GM21526 (cell line): ENCODE measurements around the gene RNF168.
"Not testable (repeated sequence)": the region's sequence is repeated elsewhere in the genome, so short reads cannot be mapped to it uniquely, and the experiment has no call there.

Experiments used
- ATAC-seq: cut with Tn5 transposase; IDR thresholded peaks from one replicate; pipeline ENCODE4 v1.9.1; 2021; ENCODE audit warnings: moderate library complexity; ENCODE audit not compliant: unreplicated experiment, low FRiP score

RNF168 gene

DNA sequence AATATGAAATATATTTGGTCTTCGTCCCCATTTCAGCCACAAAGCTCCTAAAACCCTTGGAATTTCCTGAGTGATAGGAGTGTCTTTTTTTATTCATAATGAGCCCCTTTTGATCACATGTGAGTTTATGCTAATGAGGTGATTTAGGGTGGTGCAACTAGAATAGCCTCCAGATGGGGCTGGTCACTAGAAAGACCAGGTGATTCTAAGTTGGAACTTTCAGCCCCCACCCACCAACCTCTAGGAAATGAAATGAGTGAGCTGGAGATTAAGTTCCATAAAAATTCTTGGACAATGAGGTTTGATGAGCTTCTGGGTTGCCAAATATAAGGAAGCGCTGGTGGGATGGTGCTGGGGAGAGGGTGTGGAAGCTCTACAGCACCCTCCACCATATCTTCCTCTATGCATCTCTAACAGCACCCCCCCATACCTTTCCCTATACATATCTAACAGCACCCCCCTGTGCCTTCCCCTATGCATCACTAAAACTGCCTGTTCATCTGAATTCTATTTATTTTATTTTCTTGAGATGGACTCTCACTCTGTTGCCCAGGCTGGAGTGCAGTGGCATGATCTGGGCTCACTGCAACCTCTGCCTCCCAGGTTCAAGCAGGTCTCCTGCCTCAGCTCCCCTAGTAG lies 13.7 kb upstream of the RNF168 start:
- ATAC-seq, result no peak

DNA sequence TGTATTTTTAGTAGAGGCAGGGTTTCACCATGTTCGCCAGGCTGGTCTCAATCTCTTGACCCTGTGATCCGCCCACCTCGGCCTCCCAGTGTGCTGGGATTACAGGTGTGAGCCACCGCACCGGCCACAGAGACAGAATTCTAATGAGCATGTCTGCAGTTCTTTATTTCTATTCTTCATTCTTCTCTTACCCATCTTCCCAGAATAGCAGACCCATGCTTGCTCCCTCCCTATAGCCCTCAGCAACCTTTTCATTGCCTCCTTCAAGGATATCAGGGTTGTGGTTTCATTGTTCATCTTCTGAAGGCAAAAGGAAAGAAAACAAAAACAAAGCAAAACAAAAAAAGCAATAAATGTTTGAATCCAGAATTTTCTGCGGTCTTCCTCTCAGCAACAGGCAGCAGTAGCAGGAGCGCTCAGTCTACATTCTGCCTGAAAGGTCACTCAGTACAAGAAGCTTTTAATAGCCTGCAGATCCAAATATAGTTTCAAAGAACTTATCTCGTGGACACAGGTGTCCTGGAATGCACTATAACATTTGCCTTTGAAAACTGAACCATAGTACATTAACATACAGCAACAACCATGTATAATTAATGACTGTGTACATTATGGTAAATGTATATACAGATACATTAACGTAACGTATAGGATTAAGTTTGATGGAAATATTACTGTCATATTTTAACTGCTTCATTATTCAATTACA lies 11.5 kb upstream of the RNF168 start, which contains the start of gene SMCO1:
TSS of gene SMCO1 (minus strand) at position 434 of the 709 bp plus-strand sequence. CDS start at position 297, 137 bp downstream.
- ATAC-seq, result no peak

DNA sequence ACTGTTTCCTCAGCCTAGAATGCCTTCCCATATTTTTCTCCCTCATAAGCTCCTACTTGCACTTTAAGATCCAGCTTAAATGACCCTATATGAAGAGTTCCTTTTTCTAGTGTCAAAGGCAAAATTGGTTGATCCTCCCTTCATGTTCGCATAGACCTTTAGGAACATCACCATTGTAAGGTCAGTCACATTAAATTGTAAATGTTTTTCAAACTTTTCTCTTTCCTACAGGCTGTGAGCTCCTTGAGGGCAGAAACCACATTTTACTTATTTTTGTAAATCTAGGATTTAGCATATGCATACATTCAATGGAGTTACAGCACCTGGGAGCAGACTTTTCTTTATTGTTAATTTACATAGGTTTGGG lies 10.8 kb upstream of the RNF168 start:
- ATAC-seq, result no peak

DNA sequence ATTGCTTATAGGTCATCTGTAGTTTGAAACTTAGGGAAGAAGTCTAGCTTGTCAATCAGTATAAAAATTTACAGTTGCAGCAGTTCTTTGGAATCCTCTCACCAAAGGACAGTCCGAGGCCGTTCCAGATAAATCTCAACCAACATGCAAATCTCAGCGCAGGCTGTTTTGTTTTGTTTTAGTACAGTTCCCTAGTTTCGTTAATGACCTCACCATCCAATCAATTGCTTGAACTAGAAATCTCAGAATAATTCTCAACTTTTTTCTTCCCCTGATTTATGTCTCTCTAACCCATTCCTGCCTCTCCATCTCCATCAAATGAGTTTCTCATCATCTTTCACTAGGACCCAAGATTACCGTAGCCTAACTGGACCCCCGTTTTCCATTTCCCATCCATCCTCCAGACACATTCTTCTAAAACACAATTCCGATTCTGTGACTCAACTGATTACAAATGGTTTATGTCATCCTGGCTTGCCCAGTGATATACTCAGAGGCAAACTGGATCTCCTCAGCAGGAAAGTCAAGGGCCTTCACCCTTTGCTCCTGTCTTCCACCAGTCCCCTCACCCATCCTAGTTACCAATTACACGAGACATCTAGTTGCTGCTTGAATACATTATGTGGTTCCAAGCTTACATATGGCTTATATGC lies 10.3 kb upstream of the RNF168 start:
- ATAC-seq, result no peak

DNA sequence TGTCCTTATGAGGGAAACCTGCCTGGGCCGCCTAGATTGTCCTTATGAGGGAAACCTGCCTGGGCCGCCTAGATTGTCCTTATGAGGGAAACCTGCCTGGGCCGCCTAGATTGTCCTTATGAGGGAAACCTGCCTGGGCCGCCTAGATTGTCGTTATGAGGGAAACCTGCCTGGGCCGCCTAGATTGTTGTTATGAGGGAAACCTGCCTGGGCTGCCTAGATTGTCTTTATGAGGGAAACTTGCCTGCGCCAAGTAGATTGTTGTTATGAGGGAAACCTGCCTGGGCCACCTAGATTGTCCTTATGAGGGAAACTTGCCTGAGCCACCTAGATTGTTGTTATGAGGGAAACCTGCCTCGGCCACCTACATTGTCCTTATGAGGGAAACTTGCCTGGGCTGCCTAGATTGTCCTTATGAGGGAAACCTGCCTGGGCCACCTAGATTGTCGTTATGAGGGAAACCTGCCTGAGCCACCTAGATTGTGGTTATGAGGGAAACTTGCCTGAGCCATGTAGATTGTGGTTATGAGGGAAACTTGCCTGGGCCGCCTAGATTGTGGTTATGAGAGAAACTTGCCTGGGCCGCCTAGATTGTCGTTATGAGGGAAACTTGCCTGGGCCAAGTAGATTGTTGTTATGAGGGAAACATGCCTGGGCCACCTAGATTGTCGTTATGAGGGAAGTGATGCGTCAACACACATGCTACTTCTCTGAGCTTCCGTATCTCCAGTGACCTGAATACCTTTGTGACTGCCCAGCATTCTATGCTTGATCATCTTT lies 8.3 kb upstream of the RNF168 start:
- ATAC-seq, result not testable (repeated sequence)

DNA sequence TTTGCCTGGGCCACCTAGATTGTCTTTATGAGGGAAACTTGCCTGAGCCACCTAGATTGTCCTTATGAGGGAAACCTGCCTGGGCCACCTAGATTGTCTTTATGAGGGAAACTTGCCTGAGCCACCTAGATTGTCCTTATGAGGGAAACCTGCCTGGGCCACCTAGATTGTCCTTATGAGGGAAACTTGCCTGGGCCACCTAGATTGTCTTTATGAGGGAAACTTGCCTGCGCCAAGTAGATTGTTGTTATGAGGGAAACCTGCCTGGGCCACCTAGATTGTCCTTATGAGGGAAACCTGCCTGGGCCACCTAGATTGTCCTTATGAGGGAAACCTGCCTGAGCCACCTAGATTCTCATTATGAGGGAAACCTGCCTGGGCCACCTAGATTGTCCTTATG lies 7.5 kb upstream of the RNF168 start:
- ATAC-seq, result not testable (repeated sequence)

DNA sequence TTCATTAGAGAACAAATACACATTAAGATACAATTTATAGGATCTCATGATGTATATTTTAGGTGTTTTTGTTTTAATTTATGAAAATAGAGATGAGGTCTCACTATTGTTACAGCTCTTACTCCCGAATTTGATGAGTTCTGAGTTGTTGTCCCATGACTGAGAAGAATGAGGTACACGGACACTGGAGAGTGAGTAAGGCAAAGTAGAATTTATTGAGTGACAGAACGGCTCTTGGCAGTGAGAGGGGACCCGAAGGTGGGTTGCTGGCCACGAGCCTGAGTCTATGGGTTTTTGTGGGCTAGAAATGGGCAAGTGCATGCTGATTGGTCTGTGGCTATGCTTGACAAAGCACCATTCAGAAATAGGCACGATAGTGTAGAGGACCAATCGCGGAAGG lies 3.1 kb upstream of the RNF168 start:
- ATAC-seq, result no peak

DNA sequence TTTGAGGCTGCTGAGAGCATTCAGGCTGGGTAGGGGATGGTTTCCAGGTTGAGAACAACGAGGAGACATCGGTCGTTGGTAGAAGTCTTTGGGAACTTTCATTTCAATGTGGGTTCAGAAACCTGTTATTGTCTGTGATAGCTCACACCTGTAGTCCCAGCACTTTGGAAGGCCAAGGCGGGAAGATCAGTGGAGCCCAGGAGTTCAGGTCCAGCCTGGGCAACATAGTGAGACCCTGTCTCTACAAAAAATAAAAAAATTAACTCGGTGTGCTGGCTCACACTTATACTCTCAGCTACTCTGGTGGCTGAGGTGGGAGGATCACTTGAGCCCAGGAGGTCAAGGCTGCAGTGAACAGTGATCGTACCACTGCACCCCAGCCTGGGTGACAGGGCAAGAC lies 988 bp upstream of the RNF168 start:
- ATAC-seq, result no peak

DNA sequence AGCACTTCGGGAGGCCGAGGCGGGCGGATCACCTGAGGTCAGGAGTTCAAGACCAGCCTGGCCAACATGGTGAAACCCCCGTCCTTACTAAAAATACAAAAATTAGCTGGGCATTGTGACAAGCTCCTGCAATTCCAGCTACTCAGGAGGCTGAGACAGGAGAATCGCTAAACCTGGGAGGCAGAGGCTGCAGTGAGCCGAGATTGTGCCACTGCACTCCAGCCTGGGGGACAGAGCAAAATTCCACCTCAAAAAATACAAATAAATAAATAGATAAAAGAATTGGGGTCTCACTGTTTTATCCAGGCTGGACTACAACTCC lies 470 bp upstream of the RNF168 start:
- not testable (repeated sequence) for ATAC-seq

DNA sequence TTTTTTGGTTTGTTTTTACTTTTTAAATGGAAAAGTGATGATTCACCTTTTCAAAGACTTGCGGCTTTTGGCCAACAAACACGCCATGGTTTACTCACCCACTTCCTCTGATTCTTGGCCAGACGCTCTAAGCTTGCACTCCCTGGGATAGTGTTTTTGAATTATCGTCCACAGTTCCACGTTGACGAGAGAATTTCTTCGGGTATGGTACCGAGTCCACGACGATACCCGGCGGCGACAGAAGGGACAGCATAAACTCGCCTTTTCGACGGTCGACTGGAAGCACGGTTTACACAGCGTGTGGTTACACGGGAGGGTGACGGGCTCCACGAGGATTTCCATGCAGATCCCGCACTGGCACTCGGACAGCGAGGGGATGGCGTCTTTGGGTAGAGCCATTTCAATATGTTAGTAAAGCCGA lies 783 bp downstream of the RNF168 start:
- ATAC-seq, result peak; percentile 2

DNA sequence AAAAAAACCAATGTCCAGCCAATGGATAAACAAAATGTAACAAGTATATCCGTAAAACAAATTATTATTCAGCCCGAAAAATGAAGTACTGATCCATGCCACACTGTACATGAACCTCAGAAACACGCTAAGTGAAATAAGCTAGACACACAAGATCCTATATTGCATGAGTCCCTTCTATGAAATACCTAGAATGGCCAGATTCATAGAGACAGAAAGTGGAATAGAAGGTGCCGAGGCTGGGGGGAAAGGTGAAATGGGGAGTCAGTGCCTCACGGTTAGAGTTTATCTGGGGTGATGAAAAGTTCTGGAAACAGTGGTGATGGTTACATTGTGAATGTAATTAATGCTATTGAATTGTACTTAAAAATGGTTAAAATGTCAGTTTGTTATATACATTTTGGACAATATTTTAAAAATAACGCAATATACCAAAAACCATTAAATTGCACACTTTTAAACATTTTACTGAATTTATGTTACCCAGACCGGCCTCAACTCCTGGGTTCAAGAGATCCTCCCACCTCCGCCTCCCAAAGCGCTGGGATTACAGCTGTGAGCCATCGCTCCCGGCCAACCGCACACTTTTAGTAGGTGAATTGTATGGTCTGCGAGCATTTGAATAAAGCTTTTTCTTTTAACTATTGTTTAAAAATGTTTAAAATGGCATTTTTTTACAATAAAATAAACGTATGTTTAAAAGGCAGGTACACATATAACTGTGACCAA lies 2.1 kb downstream of the RNF168 start:
- ATAC-seq, result no peak

DNA sequence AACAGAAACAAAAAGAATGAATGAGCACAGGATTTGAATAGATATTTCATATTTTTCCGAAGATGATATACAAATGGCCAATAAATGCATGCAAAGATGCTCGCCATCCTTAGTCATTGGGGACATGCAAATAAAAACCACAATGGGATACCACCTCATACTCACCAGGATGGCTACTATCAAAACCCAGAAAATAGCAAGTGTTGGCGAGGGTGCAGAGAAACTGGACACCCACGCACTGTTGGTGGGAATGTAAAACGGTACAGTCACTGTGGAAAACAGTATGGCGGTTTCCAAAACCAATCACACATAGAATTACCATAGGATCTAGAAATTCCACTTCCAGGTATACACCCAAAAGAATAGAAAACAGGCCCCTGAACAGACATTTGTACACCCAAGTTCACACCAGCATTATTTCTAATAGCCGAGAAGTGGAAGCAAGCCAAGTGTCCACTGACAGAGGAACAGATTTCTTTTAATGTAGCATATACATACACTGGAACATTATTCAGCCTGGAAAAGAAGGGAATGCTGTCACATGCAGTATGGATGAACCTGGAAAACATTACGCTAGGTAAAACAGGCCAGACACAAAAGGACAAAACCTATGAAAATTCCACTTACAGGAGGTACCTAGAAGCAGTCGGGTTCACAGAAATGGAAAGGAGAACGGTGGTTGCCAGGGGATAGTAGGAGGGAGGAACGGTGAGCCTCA lies 3.6 kb downstream of the RNF168 start:
- ATAC-seq, result no peak

DNA sequence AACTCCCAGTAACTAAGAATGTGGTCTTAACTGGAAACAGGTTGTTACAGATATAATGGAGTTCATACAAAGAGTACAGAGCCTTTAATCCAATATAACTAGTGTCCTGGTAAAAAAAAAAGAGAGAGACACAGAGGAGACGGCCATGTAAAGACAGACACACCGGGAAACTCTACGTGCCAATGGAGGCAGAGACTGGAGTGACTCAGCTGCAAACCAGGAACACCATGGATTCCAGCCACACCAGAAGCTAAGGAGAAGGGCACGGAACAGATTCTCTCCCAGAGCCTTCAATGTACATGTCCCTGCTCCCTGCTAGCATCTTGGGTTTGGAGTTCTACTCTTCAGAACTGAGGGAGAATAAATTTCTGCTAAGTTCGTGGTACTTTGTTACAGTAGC lies 4.5 kb downstream of the RNF168 start:
- ATAC-seq, result no peak

DNA sequence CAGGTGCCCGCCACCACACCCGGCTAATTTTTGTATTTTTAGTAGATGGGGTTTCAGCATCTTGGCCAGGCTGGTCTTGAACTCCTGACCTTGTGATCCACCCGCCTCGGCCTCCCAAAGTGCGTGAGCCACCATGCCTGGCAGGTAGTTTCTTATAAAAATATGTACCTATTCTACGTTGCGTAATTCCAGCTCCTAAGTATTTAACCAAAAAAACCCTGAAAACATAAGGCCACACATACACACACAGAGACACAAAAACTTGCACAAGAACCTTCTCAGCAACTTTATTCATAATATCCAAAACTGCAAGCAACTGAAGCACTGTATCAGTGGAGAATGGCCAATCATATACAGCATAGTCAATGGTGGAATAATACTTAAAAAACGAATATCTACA lies 5.3 kb downstream of the RNF168 start:
- ATAC-seq, result no peak

DNA sequence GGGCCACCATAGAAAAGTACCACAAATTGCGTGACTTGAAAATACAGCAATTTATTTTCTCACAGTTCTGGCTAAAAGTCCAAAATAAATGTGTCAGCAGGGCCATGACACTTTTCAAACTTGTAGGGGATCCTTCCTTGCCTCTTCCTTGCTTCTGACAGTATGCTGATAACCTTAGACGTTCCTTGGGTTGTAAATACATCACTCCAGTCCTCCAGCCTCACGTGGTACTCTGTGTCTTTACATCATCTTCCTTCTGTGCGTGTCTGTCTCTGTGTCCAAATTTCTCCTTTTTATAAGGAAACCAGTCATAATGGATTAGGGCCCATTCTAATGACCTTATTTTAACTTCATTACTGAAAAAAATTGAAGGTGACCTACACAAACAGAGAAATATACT lies 7.4 kb downstream of the RNF168 start:
- ATAC-seq, result no peak

DNA sequence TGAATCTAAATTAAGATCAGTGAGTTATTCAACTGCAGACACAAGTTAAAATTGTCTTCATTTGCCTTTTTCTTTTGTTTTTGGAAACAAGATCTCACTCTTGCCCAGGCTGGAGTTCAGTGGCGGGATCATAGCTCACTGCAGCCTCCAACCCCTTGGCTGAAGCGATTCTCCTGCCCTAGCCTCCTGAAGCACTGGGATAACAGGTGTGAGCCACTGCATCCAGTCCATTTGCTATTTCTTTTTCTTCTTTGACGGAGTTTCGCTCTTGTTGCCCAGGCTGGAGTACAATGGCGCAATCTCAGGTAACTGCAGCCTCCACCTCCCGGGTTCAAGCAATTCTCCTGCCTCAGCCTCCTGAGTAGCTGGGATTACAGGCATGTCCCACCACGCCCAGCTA lies 10.3 kb downstream of the RNF168 start:
- ATAC-seq, result no peak

DNA sequence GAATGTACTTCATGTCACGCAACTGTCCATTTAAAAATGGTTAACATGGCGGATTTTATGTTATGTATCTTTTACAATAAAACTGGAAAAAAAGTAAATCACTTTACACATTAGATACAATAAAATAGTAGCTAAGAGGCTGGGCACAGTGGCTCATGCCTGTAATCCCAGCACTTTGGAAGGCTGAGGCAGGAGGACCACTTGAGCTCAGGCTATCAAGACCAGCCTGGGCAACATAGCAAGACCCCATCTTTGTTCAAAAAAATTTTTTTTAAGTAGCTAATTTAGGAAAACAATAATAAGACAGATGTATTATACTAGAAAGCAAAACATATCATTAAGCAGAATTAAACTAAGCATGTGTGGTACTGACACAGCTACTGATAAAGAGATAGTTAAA lies 11.5 kb downstream of the RNF168 start:
- no peak for ATAC-seq

DNA sequence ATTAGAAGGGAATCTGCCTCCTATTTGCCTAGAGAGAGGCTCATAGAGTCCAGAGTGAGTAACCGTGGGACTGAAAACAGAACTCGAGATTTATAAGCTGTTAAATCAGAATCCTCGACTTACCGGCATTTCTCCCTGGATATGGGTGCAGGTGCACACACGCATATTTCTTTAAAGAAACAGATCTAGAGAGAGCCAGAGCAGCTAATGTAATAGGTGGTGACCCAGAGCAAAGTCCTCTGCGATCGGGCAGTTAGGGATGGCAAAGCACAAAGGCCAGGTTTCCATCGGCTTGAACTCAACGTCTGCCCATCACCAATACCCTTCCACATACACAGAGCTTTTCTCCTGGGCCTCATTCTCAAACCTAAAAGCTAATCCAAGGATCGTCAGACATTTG lies 13.8 kb downstream of the RNF168 start:
- ATAC-seq, result no peak

DNA sequence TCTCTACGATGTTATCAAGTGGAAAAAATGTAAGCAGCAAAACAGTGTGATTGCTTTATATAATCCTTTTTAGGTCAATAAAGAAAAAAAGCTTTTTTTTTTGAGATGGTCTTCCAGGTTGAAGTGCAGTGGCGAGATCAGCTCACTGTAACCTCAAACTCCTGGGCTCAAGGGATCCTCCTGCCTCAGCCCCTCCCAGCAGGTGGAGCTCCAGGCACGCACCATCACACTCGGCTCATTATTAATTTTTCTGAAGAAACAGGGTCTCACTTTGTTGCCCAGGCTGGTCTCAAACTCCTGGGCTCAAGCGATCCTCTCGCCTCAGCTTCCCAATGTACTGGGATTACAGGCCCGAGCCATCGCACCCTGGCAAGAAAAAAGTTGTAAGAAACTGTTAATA lies 17.3 kb downstream of the RNF168 start:
- no peak for ATAC-seq

DNA sequence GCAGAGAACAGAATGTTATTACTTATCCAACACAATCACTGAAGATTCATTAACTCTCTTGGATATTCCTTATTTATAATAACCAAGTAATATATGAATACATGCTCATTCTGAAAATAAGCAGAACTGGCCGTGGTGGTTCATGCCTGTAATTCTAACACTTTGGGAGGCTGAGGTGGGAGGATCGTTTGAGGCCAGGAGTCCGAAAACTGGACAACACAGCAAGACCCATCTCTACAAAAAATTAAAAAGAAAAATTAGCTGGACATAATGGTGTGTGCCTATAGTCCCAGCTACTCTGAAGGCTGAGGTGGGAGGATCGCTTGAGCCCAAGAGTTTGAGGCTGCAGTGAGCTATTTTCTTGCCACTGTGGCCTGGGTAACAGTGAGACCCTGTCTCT lies 25.9 kb downstream of the RNF168 start:
- no peak for ATAC-seq
